ENCODE measurements around the gene SCOC. TPM values are rescaled to one million over a fixed set of nuclear protein-coding genes. Genes with fewer than 3 reads are reported as not detected.
A peak's percentile ranks its signal among the peaks of the same experiment; 100 is the strongest.

The SCOC gene
- total RNA-seq, 1 experiment from 2014 or later, result 44.2 TPM

- TF ChIP-seq CTCF (conservative IDR thresholded peaks at IDR 0.05; ENCODE audit: low read depth, low read length), result no peak
- TF ChIP-seq EZH2 (IDR thresholded peaks at IDR 0.05; ENCODE audit: borderline replicate concordance, low read depth, low read length, poor library complexity, severe bottlenecking), result no peak
- no peaks in the 10 kb centered on the region for H3K36me3 ChIP-seq (ENCODE audit: insufficient read depth, low read length, poor library complexity, severe bottlenecking)
- BruUV-seq (replicated peaks), result no TSS peak
- no peaks in the 10 kb centered on the region for H3K9me3 ChIP-seq (ENCODE audit: low read depth, low read length, poor library complexity, severe bottlenecking)
- peak overlapping the region; percentile 95 for H3K4me3 ChIP-seq (ENCODE audit: low read depth, low read length, poor library complexity, severe bottlenecking)
- CTCF ChIA-PET, result interaction anchor here (0.8 to 1.9 kb wide), 2 partner anchors 14 to 53 kb away, joined by 3 to 11 read pairs; no protein-coding TSS in a partner anchor
- H3K27me3 ChIP-seq (replicated peaks; ENCODE audit: insufficient read depth, low read depth, low read length, poor library complexity), result peaks cover 3% of the 10 kb centered on the region
- peak overlapping the region; percentile 82 for H3K27ac ChIP-seq (ENCODE audit: low read depth, low read length, poor library complexity, severe bottlenecking)
- DNase-seq (ENCODE audit: low spot score), result no peak
- intact Hi-C loops (cut with micrococcal nuclease; ENCODE audit: unreplicated experiment), result no loop called here
- H3K4me1 ChIP-seq (ENCODE audit: insufficient read depth, low read length, poor library complexity, severe bottlenecking), result peaks cover 14% of the 10 kb centered on the region
- POLR2A ChIA-PET (ENCODE audit: low non-redundant PET), result no interaction called here
These were observed 658 bp downstream of the SCOC start for GRCh38 chr4:140374130-140374477.

GRCh38 chr4:140382732-140383131, 9.3 kb downstream of the SCOC start:
- no peak for TF ChIP-seq EZH2 (IDR thresholded peaks at IDR 0.05; ENCODE audit: borderline replicate concordance, low read depth, low read length, poor library complexity, severe bottlenecking)
- no peak for TF ChIP-seq CTCF (conservative IDR thresholded peaks at IDR 0.05; ENCODE audit: low read depth, low read length)
- no peak overlapping the region for H3K4me3 ChIP-seq (ENCODE audit: low read depth, low read length, poor library complexity, severe bottlenecking)
- POLR2A ChIA-PET (ENCODE audit: low non-redundant PET), result no interaction called here

GRCh38 chr4:140388015-140388414, 14.6 kb downstream of the SCOC start:
- Histone ChIP-seq H3K4me1 (ENCODE audit: insufficient read depth, low read length, poor library complexity, severe bottlenecking) (no peaks in the 10 kb centered on the region), H3K27ac (ENCODE audit: low read depth, low read length, poor library complexity, severe bottlenecking) (no peak overlapping the region), H3K36me3 (ENCODE audit: insufficient read depth, low read length, poor library complexity, severe bottlenecking) (no peaks in the 10 kb centered on the region), H3K27me3 (replicated peaks; ENCODE audit: insufficient read depth, low read depth, low read length, poor library complexity) (no peaks in the 10 kb centered on the region), H3K4me3 (ENCODE audit: low read depth, low read length, poor library complexity, severe bottlenecking) (no peak overlapping the region), H3K9me3 (ENCODE audit: low read depth, low read length, poor library complexity, severe bottlenecking) (no peaks in the 10 kb centered on the region)
- no peak for TF ChIP-seq CTCF (conservative IDR thresholded peaks at IDR 0.05; ENCODE audit: low read depth, low read length)
- no peak for TF ChIP-seq EZH2 (IDR thresholded peaks at IDR 0.05; ENCODE audit: borderline replicate concordance, low read depth, low read length, poor library complexity, severe bottlenecking)
- no TSS peak for BruUV-seq (replicated peaks)
- CTCF ChIA-PET, result no interaction called here
- intact Hi-C loops (cut with micrococcal nuclease; ENCODE audit: unreplicated experiment), result no loop called here
- DNase-seq (ENCODE audit: low spot score), result no peak
- POLR2A ChIA-PET (ENCODE audit: low non-redundant PET), result no interaction called here

More at GRCh38 chr4:140382732-140383131, 9.3 kb downstream of the SCOC start:
- no peak for DNase-seq (ENCODE audit: low spot score)
- no peaks in the 10 kb centered on the region for H3K9me3 ChIP-seq (ENCODE audit: low read depth, low read length, poor library complexity, severe bottlenecking)
- CTCF ChIA-PET, result no interaction called here
- no peak overlapping the region for H3K27ac ChIP-seq (ENCODE audit: low read depth, low read length, poor library complexity, severe bottlenecking)
- intact Hi-C loops (cut with micrococcal nuclease; ENCODE audit: unreplicated experiment), result no loop called here
- H3K27me3 ChIP-seq (replicated peaks; ENCODE audit: insufficient read depth, low read depth, low read length, poor library complexity), result no peaks in the 10 kb centered on the region
- peaks cover 4% of the 10 kb centered on the region for H3K36me3 ChIP-seq (ENCODE audit: insufficient read depth, low read length, poor library complexity, severe bottlenecking)
- no TSS peak for BruUV-seq (replicated peaks)
- no peaks in the 10 kb centered on the region for H3K4me1 ChIP-seq (ENCODE audit: insufficient read depth, low read length, poor library complexity, severe bottlenecking)
